Stimulated activated CD4-positive, alpha-beta T cell treated with anti-CD3 and anti-CD28 coated beads, Interleukin-1b, Interleukin-23, amount 100 ng/mL, for 1 hour (primary cell): ENCODE measurements around the gene ALG1L2.
"Not testable (repeated sequence)": the region's sequence is repeated elsewhere in the genome, so short reads cannot be mapped to it uniquely, and the experiment has no call there.

Source experiments
- DNase-seq, 2 donors: peaks; one replicate each; pipeline ENCODE4 v3.0.0-alpha.2; 2020; ENCODE audit warnings: low read depth in 2 of 2

ALG1L2 gene

DNA sequence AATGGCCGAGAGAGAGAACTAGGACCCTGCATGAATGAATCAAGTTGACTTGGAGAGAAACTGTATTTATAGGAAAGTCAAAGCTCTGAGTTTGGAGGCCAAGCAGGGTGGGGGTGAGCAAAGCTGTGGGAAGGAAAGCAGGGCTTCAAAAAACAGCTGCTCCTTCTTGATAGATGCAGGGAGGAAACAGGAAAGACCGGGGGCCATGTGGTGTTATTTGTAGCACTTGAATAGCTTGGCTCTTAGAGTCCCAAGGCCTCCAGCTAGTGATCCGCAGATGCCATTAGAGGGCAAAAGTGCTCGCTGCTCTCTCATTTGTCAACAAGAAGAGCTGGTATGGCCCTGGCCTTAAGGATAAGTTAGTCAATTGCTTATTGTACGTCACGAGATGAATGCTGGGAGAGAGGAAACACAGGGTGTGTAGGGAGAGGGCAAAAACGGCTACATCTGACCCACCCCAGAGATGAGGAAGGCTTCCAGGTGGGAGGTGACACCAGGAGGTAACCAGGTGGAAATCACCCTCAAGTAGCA is at the start of gene ALG1L2:
ALG1L2 (plus strand) TSS at position 481 of the 531 bp plus-strand sequence. CDS start 186 bp downstream, outside the sequence.
- no peak for DNase-seq

DNA sequence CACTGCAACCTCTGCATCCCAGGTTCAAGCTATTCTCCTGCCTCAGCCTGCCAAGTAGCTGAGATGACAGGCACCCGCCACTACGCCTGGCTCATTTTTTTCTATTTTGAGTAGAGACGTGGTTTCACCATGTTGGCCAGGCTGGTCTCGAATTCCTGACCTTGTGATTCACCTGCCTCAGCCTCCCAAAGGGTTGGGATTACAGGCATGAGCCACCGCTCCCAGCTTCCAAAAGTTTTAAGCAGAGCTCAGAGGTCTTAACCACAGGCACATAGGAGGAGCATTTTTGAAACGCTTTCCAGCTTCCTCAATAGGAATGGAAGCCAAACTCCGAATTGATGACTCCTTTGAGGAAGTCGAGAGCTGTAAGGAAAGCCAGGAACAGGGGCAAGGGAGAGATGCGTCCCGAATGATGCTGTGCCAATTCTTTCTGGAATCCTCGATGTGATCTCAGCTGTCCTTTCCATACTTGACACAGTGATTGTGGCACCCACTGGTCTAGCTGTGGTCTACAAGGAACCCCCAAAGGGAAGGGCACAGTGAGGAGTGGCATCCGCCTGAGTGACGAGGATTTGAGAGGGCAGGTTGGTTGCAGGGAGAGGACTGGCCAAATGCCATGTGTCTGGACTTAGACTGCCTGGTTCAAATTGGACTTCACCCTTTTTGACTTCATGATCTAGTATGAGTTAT is 44.4 kb upstream of the ALG1L2 start:
- not testable (repeated sequence) for DNase-seq

- not testable (repeated sequence) for DNase-seq
Observed at GRCh38 chr3:130042736-130043135, 38.9 kb upstream of the ALG1L2 start.

DNA sequence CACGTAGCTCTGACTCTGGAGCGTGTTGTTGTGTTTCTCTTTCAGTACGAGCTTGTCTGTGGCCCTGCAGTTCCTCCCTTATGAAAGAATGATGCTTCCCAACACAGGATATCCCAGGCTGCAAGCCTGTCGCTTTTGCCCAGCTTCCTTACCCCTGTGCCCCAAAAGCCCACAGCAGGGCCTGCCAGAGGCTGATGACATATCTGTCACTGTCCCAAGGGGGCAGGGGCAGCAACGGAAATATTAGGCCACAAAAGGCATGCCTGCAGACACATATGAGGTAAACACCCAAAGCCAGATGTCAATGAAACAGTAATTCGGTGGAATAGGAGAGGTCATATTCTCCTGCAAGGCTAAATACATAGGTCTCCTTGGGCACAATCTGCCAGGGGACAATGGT is 38.0 kb upstream of the ALG1L2 start:
- not testable (repeated sequence) for DNase-seq

GRCh38 chr3:130044370-130044769 is 37.3 kb upstream of the ALG1L2 start:
- DNase-seq = no peak

- no peak for DNase-seq
Observed at GRCh38 chr3:130048726-130049125, 32.9 kb upstream of the ALG1L2 start.

GRCh38 chr3:130052366-130052765 is 29.3 kb upstream of the ALG1L2 start:
- DNase-seq = not testable (repeated sequence)

DNA sequence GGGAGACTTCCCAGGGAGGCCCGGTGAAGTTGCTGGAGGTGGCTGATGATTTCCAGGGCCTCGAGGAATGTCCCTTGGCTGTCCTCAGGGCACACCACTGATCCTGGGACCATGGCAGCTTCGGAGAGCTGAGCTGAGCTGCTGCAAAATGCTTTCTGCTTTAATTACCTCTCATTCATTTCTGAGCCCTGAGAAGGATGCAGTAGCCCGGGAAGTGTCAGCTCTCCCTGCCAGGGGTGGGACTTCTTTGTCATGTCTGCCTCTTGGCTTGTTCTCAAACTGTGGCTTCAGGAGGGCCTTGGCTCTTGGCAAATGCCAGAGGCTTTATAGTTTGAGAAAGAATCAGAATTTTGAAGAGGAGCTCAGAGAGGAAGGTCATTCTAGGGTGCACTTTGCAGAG is 28.7 kb upstream of the ALG1L2 start:
- not testable (repeated sequence) for DNase-seq

DNA sequence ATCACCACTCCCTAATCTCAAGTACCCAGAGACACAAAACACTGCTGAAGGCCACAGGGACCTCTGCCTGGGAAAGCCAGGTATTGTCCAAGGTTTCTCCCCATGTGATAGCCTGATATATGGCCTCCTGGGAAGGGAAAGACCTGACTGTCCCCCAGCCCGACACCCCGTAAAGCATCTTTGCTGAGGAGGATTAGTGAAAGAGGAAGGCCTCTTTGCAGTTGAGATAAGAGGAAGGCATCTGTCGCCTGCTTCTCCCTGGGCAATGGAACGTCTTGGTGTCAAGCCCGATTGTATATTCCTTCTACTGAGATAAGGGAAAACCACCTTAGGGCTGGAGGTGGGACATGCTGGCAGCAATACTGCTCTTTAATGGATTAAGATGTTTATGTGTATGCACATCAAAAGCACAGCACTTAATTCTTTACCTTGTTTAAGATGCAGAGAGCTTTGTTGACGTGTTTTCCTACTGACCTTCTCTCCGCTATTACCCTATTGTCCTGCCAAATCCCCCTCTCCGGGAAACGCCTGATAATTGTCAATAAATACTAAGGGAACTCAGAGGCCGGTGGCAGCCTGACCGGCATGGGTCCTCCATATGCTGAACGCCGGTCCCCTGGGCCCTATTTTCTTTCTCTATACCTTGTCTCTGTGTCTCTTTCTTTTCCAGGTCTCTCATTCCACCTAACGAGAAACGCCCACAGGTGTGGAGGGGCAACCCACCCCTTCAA is 23.9 kb upstream of the ALG1L2 start:
- DNase-seq = not testable (repeated sequence)

GRCh38 chr3:130058267-130058657 is 23.4 kb upstream of the ALG1L2 start:
- not testable (repeated sequence) for DNase-seq

- DNase-seq = not testable (repeated sequence)
Observed at GRCh38 chr3:130058716-130059115, 22.9 kb upstream of the ALG1L2 start.

GRCh38 chr3:130059162-130059561 is 22.5 kb upstream of the ALG1L2 start:
- not testable (repeated sequence) for DNase-seq

GRCh38 chr3:130073582-130073981 is 8.0 kb upstream of the ALG1L2 start:
- no peak for DNase-seq

DNA sequence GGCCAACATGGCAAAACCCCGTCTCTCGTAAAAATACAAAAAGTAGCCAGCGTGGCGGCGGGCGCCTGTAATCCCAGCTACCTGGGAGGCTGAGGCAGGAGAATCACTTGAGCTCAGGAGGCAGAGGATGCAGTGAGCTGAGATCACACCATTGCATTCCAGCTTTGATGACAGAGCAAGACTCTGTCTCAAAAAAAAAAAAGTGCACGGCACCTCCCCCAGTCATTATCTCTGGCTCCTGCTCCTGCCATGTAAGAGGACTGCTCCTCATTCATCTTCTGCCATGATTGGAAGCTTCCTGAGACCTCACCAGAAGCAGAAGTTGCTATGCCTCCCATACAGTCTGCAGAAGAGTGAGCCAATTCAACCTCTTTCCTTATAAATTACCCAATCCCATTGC is 4.0 kb upstream of the ALG1L2 start:
- DNase-seq = no peak

- not testable (repeated sequence) for DNase-seq
Observed at GRCh38 chr3:130083363-130084090, 1.9 kb downstream of the ALG1L2 start.

GRCh38 chr3:130084436-130084980 is 2.9 kb downstream of the ALG1L2 start:
- DNase-seq = no peak

- DNase-seq = no peak
Observed at GRCh38 chr3:130085881-130086280, 4.2 kb downstream of the ALG1L2 start.

DNA sequence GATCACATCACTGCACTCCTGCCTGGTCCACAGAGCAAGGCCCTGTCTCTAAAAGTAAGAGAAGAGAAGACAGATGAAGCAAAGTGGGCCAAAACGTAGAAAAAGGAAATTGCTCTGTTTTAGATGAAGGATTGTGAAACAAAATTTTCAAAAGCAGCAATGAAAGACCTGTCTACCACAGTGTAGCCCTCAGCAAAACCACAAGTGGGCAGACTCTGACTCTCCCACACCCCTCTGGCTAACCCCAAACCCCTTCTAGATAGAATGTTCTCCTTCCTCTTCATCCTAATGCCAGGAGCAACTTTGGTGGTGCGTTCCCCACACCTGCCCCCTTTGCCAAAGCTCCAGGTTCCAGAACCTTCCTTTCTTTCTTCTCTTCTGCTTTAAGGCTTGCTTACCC is 5.0 kb downstream of the ALG1L2 start:
- DNase-seq = not testable (repeated sequence)

GRCh38 chr3:130088061-130088460 is 6.4 kb downstream of the ALG1L2 start:
- DNase-seq = no peak

GRCh38 chr3:130090681-130091080 is 9.1 kb downstream of the ALG1L2 start:
- DNase-seq = not testable (repeated sequence)

DNA sequence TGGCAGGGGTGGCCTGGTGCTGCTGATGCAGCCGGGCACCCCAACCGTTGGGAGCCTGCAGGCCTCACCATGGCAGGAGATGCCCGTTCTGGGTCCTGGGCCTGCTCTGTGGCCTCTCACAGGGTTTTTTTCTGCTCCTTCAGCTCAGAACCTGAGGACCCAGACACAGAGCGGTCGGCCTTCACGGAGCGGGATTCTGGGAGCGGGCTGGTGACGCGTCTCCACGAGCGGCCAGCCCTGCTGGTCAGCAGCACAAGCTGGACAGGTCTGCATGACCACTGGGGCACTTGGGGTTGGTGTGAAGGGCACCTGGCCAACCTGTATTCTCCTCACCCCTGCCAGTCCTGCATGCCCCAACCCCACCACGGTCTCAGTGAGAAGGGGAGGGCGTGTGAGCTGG is 10.3 kb downstream of the ALG1L2 start:
- no peak for DNase-seq
